ENCODE data around the gene PDE5A. TPM values are rescaled to one million over a fixed set of nuclear protein-coding genes. Genes with fewer than 3 reads are reported as not detected.
"Not testable (repeated sequence)": the region's sequence is repeated elsewhere in the genome, so short reads cannot be mapped to it uniquely, and the experiment has no call there.

PDE5A gene
- total RNA-seq, 1 donor = 16.4 TPM

DNA sequence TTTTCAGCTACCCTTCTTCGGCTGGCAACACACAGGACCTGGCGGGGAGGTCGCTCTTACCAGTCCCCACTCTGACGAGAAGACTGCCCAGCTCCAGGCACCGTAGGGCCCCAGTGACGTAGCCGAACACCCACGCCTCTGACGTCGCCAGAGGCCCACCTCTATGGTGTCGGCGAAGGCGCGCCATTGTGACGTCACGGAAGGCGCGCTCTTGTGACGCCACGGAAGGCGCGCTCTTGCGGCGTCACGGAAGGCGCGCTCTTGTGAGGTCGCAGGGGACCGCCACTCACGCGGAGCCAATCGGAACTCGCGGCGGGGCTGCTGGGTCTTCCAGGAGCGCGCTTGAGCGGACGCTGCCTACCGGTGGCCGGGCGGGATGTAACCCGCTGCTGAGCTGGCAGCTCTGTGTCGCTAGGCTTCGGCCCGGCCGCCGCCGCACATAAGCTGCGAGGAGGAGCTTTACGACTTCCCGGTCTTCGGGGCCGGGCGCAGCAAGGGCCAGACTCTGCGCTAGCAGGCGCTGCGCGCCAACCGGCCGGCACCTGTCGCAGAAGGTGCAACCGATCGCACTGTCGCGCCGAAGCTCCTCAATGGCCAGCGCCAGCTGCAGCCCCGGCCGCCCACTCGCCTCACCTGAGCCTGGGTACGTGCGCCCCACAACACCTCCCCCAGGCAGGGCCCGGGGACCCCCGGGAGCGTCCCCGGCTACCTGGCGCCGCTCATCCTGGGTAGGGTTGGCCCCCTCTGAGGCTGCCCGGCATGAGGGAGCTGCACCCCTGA lies 173.9 kb downstream of the PDE5A start:
- H3K4me3 ChIP-seq (ENCODE audit: low read length) = peak overlapping the region; percentile 62
- H3K9me3 ChIP-seq (ENCODE audit: low read depth, low read length); H3K27me3 ChIP-seq (ENCODE audit: insufficient read depth, low read length); H3K4me1 ChIP-seq (ENCODE audit: insufficient read depth, low read length): not testable (repeated sequence)

DNA sequence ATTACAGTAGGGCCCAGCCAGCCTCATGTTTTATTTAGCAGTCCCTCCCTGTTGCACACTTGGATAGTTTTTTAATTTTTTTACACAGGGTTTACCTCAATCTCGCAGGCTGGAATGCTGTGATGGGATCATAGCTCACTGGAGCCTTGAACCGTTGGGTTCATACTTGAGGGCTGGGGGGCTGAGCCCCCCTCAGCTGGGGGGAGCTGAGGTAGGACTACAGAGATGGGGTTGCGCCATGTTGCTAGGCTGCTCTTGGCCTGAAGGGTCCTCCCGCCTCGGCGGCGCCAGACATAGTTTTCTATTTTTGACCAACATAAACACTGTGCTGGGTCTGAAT lies 174.5 kb downstream of the PDE5A start:
- H3K27me3 ChIP-seq (ENCODE audit: insufficient read depth, low read length); H3K9me3 ChIP-seq (ENCODE audit: low read depth, low read length); H3K4me1 ChIP-seq (ENCODE audit: insufficient read depth, low read length): not testable (repeated sequence)
- H3K4me3 ChIP-seq (ENCODE audit: low read length) = peak overlapping the region; percentile 62

DNA sequence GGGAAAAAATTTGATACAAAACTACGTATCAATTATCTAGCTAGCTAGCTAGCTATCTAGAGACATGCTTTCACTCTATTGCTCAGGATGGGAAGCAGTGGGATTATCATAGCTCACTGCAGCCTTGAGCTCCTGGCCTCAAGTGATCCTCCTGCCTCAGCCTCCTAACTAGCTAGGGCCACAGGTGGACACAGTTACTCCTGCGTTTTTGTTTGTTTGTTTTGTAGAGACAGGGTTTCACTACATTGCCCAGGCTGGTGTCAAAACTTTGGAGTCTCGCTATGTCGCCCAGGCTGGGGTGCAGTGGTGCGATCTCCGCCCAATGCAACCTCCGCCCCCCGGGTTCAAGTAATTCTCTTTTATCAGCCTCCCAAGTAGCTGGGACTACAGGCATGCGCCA lies 175.3 kb downstream of the PDE5A start:
- H3K4me3 ChIP-seq (ENCODE audit: low read length); H3K4me1 ChIP-seq (ENCODE audit: insufficient read depth, low read length); H3K27me3 ChIP-seq (ENCODE audit: insufficient read depth, low read length); H3K9me3 ChIP-seq (ENCODE audit: low read depth, low read length): not testable (repeated sequence)

DNA sequence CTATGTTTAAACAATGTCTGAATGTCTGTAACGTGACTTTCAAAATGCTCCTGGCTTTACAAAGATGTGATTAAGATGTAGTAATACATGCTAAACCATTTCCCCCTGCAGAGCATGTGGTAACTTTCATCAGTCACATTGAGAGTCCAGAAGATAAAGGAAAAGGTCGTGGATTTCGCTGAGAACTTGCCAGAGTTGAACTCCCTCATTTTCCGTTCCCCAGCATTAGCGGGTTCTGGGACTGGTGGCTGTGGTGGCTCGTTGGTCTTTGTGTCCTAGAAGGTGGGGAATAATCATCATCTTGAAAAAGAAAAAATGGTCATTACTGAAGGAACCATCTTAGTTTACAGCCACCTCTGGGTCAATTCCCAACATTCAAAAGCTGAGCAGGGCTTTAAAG lies 178.8 kb downstream of the PDE5A start:
- not testable (repeated sequence) for H3K9me3 ChIP-seq (ENCODE audit: low read depth, low read length); H3K4me3 ChIP-seq (ENCODE audit: low read length); H3K27me3 ChIP-seq (ENCODE audit: insufficient read depth, low read length); H3K4me1 ChIP-seq (ENCODE audit: insufficient read depth, low read length)

All from mononuclear cell (primary cell).